Retinal pigment epithelial cell (primary cell): ENCODE results near the gene FBRSL1.
"Not testable (repeated sequence)": the region's sequence is repeated elsewhere in the genome, so short reads cannot be mapped to it uniquely, and the experiment has no call there.

Source experiments
- DNase-seq: peaks from one replicate; pipeline ENCODE4 v3.0.0-alpha.2; 2010; ENCODE audit warnings: low read depth
- H3K4me3 ChIP-seq: 2 replicates; pipeline ENCODE4 v1.5.1; 2011; ENCODE audit warnings: mild to moderate bottlenecking, low read length, control low read depth, moderate library complexity
- CTCF ChIP-seq: conservative IDR thresholded peaks from 2 replicates; pipeline ENCODE4 v1.5.1; 2011; ENCODE audit warnings: low read depth, low read length, control low read depth, inconsistent platforms

Gene FBRSL1

GRCh38 chr12:132467511-132467910, 22.4 kb upstream of the FBRSL1 start:
- no peak overlapping the region for H3K4me3 ChIP-seq
- DNase-seq = no peak
- TF ChIP-seq CTCF = no peak

- DNase-seq = no peak
- H3K4me3 ChIP-seq = no peak overlapping the region
- TF ChIP-seq CTCF = no peak
Observed at GRCh38 chr12:132469423-132469822, 20.5 kb upstream of the FBRSL1 start.

GRCh38 chr12:132470397-132470796, 19.6 kb upstream of the FBRSL1 start:
- no peak overlapping the region for H3K4me3 ChIP-seq
- no peak for DNase-seq
- TF ChIP-seq CTCF = no peak

GRCh38 chr12:132471011-132471857, 18.7 kb upstream of the FBRSL1 start:
- no peak for DNase-seq
- no peak overlapping the region for H3K4me3 ChIP-seq
- TF ChIP-seq CTCF = no peak

- TF ChIP-seq CTCF = no peak
- DNase-seq = no peak
Observed at GRCh38 chr12:132471858-132472255, 18.1 kb upstream of the FBRSL1 start.

GRCh38 chr12:132472386-132472785, 17.6 kb upstream of the FBRSL1 start:
- TF ChIP-seq CTCF = no peak
- no peak for DNase-seq
- H3K4me3 ChIP-seq = no peak overlapping the region

More at GRCh38 chr12:132471858-132472255, 18.1 kb upstream of the FBRSL1 start:
- no peak overlapping the region for H3K4me3 ChIP-seq

GRCh38 chr12:132474237-132474741, 15.7 kb upstream of the FBRSL1 start:
- no peak for TF ChIP-seq CTCF
- H3K4me3 ChIP-seq = peak overlapping the region; percentile 29
- no peak for DNase-seq

- DNase-seq, H3K4me3 ChIP-seq: not testable (repeated sequence)
Observed at GRCh38 chr12:132474799-132475303, 15.1 kb upstream of the FBRSL1 start.
